ENCODE measurements around the gene ZXDC. TPM values are rescaled to one million over a fixed set of nuclear protein-coding genes. Genes with fewer than 3 reads are reported as not detected.

Gene ZXDC
- total and polyA plus RNA-seq, 2 experiments from 2014 or later = 6.1 to 19.2 TPM

DNA sequence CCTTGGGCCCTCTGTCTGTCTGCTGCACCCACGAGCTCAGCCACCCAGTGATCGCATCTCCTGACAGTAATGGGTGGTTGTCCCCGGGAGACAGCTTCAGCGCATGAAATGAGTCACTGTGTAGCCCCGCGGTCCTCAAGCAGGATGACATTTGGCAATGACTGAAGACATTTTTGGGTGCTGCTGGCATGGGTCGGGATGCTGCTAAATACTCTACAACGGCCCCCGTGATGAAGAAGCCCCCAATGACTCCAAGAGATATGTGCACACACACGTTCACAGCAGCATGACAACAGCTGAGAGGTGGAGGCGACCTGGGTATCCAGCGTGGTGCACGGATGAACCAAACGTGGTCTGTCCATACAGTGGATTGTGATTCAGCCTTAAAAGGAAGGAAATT is 17.4 kb upstream of the ZXDC start:
- H3F3A ChIP-seq (ENCODE audit: insufficient read depth) = no peaks in the 10 kb centered on the region
- no peak overlapping the region for H3K4me3 ChIP-seq
- H3K9me3 ChIP-seq (ENCODE audit: low read depth) = no peaks in the 10 kb centered on the region
- H3K79me2 ChIP-seq (ENCODE audit: insufficient read depth) = no peaks in the 10 kb centered on the region
- no peaks in the 10 kb centered on the region for H3K4me1 ChIP-seq (ENCODE audit: insufficient read depth)
- H3K9ac ChIP-seq = no peak overlapping the region
- H4K20me1 ChIP-seq (ENCODE audit: insufficient read depth) = no peaks in the 10 kb centered on the region
- 0 out of 2 replicates have a peak, but pooled peaks cover 6% of the 10 kb centered on the region for H3K27me3 ChIP-seq (replicated peaks; ENCODE audit: insufficient read depth)
- no peak overlapping the region for H3K4me2 ChIP-seq (ENCODE audit: unreplicated experiment)
- DNase-seq = no peak
- no peak for TF ChIP-seq EZH2 (IDR thresholded peaks at IDR 0.05; ENCODE audit: insufficient read depth, poor library complexity, severe bottlenecking)
- TF ChIP-seq EZH2phosphoT487 (IDR thresholded peaks at IDR 0.05; ENCODE audit: insufficient read depth, low read depth) = no peak
- no peak overlapping the region for H2AFZ ChIP-seq
- 89% methylated on average over 14 of the region's 14 CpGs for WGBS, 2 experiments (ENCODE audit: low coverage in 1 of 2, low lambda C conversion rate in 2 of 2, missing lambda C conversion rate in 2 of 2)
- no peaks in the 10 kb centered on the region for H3K9me2 ChIP-seq (ENCODE audit: insufficient read depth)
- in situ Hi-C loops (cut with MboI) = no loop called here
- H3K36me3 ChIP-seq (ENCODE audit: low read depth) = no peaks in the 10 kb centered on the region
- H3K27ac ChIP-seq = no peak overlapping the region

DNA sequence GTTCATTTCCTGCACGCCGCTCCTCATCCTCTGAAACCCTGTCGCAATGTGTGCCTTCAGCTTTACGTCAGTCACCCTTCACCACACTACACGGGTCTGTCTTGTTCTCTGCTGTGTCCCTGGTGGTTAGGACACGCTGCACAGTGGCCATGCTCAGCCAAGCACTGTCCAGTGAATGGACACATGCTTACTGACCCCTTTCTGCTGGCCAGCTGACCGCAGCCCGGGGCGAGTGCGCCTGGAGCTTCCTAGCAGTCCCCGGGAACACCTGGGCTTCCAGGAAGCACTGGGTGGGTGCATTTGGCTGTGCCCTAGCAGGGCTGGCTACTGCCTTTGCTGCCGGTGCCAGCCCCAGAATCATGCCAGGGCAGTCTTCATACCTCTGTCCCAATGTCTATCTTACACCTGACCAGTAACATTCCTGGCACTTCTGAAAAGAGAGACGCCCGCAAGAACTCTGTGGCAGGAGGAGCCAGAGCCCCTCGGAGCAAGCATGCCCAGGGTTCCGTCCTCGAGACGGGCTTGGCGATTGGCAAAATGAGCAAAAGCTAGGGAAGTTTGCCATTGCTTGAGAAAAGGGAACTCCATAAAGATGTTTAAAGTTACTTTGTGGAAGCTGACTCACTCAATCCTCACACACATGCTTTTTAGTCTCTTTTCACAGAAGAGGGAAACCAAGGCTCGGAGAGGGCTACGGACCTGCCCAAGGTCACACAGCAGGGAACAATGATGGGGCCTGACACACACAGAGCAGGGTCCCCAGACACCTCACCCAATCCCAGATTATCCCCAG is 15.7 kb upstream of the ZXDC start:
- H3K4me3 ChIP-seq = no peak overlapping the region
- in situ Hi-C loops (cut with MboI) = no loop called here

DNA sequence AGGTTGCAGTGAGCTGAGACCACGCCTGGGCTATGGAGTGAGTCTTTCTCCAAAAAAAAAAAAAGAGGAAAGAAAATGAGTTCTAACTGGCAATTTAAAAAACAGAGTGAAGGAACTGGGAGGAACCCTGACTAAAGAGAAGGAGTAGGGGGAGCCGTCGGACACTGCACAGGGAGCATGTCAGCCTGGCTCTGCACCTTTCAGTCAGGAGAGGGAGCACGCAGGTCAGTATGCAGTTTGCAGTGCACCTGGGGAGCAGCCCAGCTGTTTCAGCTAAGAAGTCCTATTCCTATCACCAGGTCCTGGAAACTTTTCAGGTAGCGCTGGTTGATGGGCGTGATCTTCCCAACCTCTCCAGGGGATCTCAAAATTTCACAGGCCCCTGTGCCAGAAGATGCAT is 14.9 kb upstream of the ZXDC start:
- no peaks in the 10 kb centered on the region for H3K9me2 ChIP-seq (ENCODE audit: insufficient read depth)
- H3F3A ChIP-seq (ENCODE audit: insufficient read depth) = no peaks in the 10 kb centered on the region
- 65 to 74% methylated on average over 6 of the region's 6 CpGs for WGBS, 2 experiments (ENCODE audit: low coverage in 1 of 2, low lambda C conversion rate in 2 of 2, missing lambda C conversion rate in 2 of 2)
- no peak for TF ChIP-seq EZH2phosphoT487 (IDR thresholded peaks at IDR 0.05; ENCODE audit: insufficient read depth, low read depth)
- no peak for TF ChIP-seq EZH2 (IDR thresholded peaks at IDR 0.05; ENCODE audit: insufficient read depth, poor library complexity, severe bottlenecking)
- H2AFZ ChIP-seq = no peak overlapping the region
- H3K79me2 ChIP-seq (ENCODE audit: insufficient read depth) = no peaks in the 10 kb centered on the region
- H3K36me3 ChIP-seq (ENCODE audit: low read depth) = no peaks in the 10 kb centered on the region
- H3K4me2 ChIP-seq (ENCODE audit: unreplicated experiment) = no peak overlapping the region
- H3K27ac ChIP-seq = no peak overlapping the region
- H4K20me1 ChIP-seq (ENCODE audit: insufficient read depth) = no peaks in the 10 kb centered on the region
- no peak overlapping the region for H3K4me3 ChIP-seq
- 0 out of 2 replicates have a peak, but pooled peaks cover 6% of the 10 kb centered on the region for H3K27me3 ChIP-seq (replicated peaks; ENCODE audit: insufficient read depth)
- no peaks in the 10 kb centered on the region for H3K4me1 ChIP-seq (ENCODE audit: insufficient read depth)
- H3K9ac ChIP-seq = no peak overlapping the region
- in situ Hi-C loops (cut with MboI) = no loop called here
- DNase-seq = no peak
- no peaks in the 10 kb centered on the region for H3K9me3 ChIP-seq (ENCODE audit: low read depth)

More for the DNA sequence above, 15.7 kb upstream of the ZXDC start:
- Histone ChIP-seq H3K27ac (no peak overlapping the region), H3K27me3 (replicated peaks; ENCODE audit: insufficient read depth) (0 out of 2 replicates have a peak, but pooled peaks cover 6% of the 10 kb centered on the region), H3F3A (ENCODE audit: insufficient read depth) (no peaks in the 10 kb centered on the region), H3K36me3 (ENCODE audit: low read depth) (no peaks in the 10 kb centered on the region), H3K4me2 (ENCODE audit: unreplicated experiment) (no peak overlapping the region), H3K4me1 (ENCODE audit: insufficient read depth) (no peaks in the 10 kb centered on the region), H3K9me2 (ENCODE audit: insufficient read depth) (no peaks in the 10 kb centered on the region), H3K9ac (no peak overlapping the region), H2AFZ (no peak overlapping the region), H3K79me2 (ENCODE audit: insufficient read depth) (no peaks in the 10 kb centered on the region), H3K9me3 (ENCODE audit: low read depth) (no peaks in the 10 kb centered on the region), H4K20me1 (ENCODE audit: insufficient read depth) (no peaks in the 10 kb centered on the region)
- DNase-seq = no peak
- WGBS, 2 experiments (ENCODE audit: low coverage in 1 of 2, low lambda C conversion rate in 2 of 2, missing lambda C conversion rate in 2 of 2) = 83 to 87% methylated on average over 20 to 21 of the region's 21 CpGs
- TF ChIP-seq EZH2phosphoT487 (IDR thresholded peaks at IDR 0.05; ENCODE audit: insufficient read depth, low read depth) (no peak), EZH2 (IDR thresholded peaks at IDR 0.05; ENCODE audit: insufficient read depth, poor library complexity, severe bottlenecking) (no peak)

DNA sequence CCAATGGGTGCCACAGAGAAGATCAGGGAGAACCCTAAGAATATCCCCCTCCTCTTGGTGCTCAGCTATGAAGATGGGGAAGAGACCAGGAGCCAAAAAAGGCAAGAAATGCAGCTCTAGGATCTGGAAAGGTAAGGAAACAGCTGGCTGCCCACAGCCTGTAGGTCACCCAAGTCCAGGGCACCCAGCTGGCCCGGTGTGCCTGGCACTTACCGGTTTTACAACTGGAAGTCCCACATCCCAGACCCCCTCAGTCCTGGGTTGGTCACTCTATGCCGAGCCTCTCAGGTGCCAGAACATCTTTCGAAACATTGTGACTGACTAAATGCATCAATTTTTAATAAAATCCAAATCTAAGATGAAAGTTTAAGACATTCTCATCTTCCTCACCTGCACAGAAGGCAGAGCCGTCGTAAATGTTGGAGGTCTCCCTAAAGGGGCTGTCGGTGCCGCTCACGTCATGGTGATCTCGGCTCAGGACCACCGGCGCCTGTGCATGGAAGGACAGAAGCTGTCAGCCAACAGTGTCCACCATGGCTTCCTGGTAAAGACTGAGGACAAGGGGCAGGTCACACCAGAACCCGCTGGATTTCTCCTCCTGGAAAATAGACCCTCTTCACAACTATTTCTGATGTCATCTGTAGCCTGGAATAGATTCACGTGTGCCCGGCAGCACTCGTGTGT is 13.3 kb upstream of the ZXDC start:
- Histone ChIP-seq H3K9me3 (ENCODE audit: low read depth) (no peaks in the 10 kb centered on the region), H3F3A (ENCODE audit: insufficient read depth) (no peaks in the 10 kb centered on the region), H3K9me2 (ENCODE audit: insufficient read depth) (no peaks in the 10 kb centered on the region), H3K4me1 (ENCODE audit: insufficient read depth) (no peaks in the 10 kb centered on the region), H3K27ac (no peak overlapping the region), H3K4me2 (ENCODE audit: unreplicated experiment) (no peak overlapping the region), H3K36me3 (ENCODE audit: low read depth) (no peaks in the 10 kb centered on the region), H3K9ac (no peak overlapping the region), H3K27me3 (replicated peaks; ENCODE audit: insufficient read depth) (0 out of 2 replicates have a peak, but pooled peaks cover 6% of the 10 kb centered on the region), H2AFZ (no peak overlapping the region), H4K20me1 (ENCODE audit: insufficient read depth) (no peaks in the 10 kb centered on the region), H3K4me3 (no peak overlapping the region), H3K79me2 (ENCODE audit: insufficient read depth) (no peaks in the 10 kb centered on the region)
- no peak for DNase-seq
- TF ChIP-seq EZH2 (IDR thresholded peaks at IDR 0.05; ENCODE audit: insufficient read depth, poor library complexity, severe bottlenecking) (no peak), EZH2phosphoT487 (IDR thresholded peaks at IDR 0.05; ENCODE audit: insufficient read depth, low read depth) (no peak)
- WGBS, 2 experiments (ENCODE audit: low coverage in 1 of 2, low lambda C conversion rate in 2 of 2, missing lambda C conversion rate in 2 of 2) = 76 to 79% methylated on average over 16 of the region's 16 CpGs
- in situ Hi-C loops (cut with MboI) = no loop called here
